Cardiac muscle cell (in vitro differentiated cells and primary cell): ENCODE results near the gene PSME3. TPM values are rescaled to one million over a fixed set of nuclear protein-coding genes. Genes with fewer than 3 reads are reported as not detected.

Experiments used
- DNase-seq, 2 donors: peaks; one replicate each; pipeline versions ENCODE4 v3.0.0 to v3.0.0-alpha.2; 2010 to 2017; ENCODE audit warnings: low read depth in 1 of 2, low spot score in 1 of 2
- H3K27ac ChIP-seq: fragments of 200-600 bp; sonication (generic); 2 replicates; pipeline ENCODE4 v1.5.1; 2016
- H3K27me3 ChIP-seq: fragments of 200-600 bp; sonication (generic); 2 replicates; pipeline ENCODE4 v1.6.0; 2016; ENCODE audit warnings: control low read depth
- H3K36me3 ChIP-seq: fragments of 200-600 bp; sonication (generic); 2 replicates; pipeline ENCODE4 v1.5.1; 2016; ENCODE audit warnings: control low read depth
- H3K4me1 ChIP-seq: fragments of 200-600 bp; sonication (generic); 2 replicates; pipeline ENCODE4 v1.8.1; 2017; ENCODE audit warnings: low read depth, mild to moderate bottlenecking, mixed run types
- H3K4me3 ChIP-seq: fragments of 200-600 bp; sonication (generic); 2 replicates; pipeline ENCODE4 v1.5.1; 2016; ENCODE audit warnings: mild to moderate bottlenecking
- H3K9me3 ChIP-seq: fragments of 200-600 bp; sonication (generic); 2 replicates; pipeline ENCODE4 v1.5.1; 2017; ENCODE audit warnings: low read depth, mild to moderate bottlenecking, control low read depth
- polyA plus RNA-seq: library from polyadenylated mRNA; unstranded; fragments of >200 nt; fragmentation: Nextera tagmentation; extraction: Ambion mirVana; gene quantifications from 2 replicates; pipeline ENCODE4 v1.2.1, GENCODE V29; 2016
- total RNA-seq: library from RNA; depleted of rRNA; stranded (reverse); fragments of >200 nt; gene quantifications from 2 replicates; pipeline ENCODE4 v1.2.3, GENCODE V29; 2016
- TF ChIP-seq, protein P1 (sequence below): IDR thresholded peaks from 2 replicates; pipeline ENCODE4 v1.5.1; 2012; ENCODE audit warnings: low read depth, mild to moderate bottlenecking, low read length

Gene PSME3
- total and polyA plus RNA-seq, 2 experiments from 2014 or later: 59.4 to 104 TPM

DNA sequence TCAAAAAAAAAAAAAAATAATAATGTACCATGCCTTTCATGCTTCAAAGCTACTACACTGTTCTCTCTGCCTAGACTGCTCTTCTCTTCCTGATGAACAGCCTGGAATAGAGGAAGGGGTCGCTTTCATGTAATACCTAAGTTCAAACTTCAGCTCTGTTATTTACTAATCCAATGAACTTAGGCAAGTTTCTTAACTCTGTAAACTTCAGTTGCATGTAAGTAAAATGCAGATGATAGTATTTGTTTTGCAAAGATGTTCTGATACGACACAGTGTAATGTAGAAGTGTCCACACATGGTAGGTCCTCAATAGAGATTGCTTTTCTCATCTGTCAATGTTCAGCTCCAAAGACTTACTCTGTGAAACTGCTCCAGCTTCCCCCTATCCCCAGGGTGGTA is 41.2 kb upstream of the PSME3 start:
- peaks cover under 1% of the 10 kb centered on the region for H3K27me3 ChIP-seq
- TF ChIP-seq, protein P1, sequence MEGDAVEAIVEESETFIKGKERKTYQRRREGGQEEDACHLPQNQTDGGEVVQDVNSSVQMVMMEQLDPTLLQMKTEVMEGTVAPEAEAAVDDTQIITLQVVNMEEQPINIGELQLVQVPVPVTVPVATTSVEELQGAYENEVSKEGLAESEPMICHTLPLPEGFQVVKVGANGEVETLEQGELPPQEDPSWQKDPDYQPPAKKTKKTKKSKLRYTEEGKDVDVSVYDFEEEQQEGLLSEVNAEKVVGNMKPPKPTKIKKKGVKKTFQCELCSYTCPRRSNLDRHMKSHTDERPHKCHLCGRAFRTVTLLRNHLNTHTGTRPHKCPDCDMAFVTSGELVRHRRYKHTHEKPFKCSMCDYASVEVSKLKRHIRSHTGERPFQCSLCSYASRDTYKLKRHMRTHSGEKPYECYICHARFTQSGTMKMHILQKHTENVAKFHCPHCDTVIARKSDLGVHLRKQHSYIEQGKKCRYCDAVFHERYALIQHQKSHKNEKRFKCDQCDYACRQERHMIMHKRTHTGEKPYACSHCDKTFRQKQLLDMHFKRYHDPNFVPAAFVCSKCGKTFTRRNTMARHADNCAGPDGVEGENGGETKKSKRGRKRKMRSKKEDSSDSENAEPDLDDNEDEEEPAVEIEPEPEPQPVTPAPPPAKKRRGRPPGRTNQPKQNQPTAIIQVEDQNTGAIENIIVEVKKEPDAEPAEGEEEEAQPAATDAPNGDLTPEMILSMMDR: no peak
- no peaks in the 10 kb centered on the region for H3K9me3 ChIP-seq
- no peak overlapping the region for H3K4me3 ChIP-seq
- H3K27ac ChIP-seq: no peak overlapping the region
- DNase-seq: no peak
- H3K4me1 ChIP-seq: no peaks in the 10 kb centered on the region
- no peaks in the 10 kb centered on the region for H3K36me3 ChIP-seq

DNA sequence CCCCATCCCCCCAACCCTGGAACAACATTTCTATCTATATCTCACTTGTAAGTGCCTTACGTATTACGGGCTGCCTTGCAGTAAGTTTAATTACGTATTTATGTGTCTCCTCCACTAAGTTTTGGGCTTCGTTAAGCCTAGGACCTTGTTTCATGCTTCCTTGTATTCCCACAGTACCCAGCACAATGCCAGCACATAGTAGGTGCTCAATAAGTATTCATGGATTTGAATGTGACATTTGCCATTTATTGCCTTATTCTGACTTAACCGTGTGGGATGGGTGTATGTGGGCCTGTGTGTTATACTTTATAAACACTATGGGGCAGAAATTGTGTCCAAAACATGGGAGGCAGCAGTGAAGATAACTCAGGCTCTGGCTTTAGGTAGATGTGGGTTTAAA is 40.7 kb upstream of the PSME3 start:
- no peak overlapping the region for H3K27ac ChIP-seq
- H3K9me3 ChIP-seq: no peaks in the 10 kb centered on the region
- no peaks in the 10 kb centered on the region for H3K27me3 ChIP-seq
- no peaks in the 10 kb centered on the region for H3K4me1 ChIP-seq
- no peaks in the 10 kb centered on the region for H3K36me3 ChIP-seq
- no peak for DNase-seq
- TF ChIP-seq, protein P1: no peak
- H3K4me3 ChIP-seq: no peak overlapping the region

- H3K27ac ChIP-seq: no peak overlapping the region
- no peak for DNase-seq
- H3K4me1 ChIP-seq: no peaks in the 10 kb centered on the region
- H3K9me3 ChIP-seq: no peaks in the 10 kb centered on the region
- H3K4me3 ChIP-seq: no peak overlapping the region
- H3K27me3 ChIP-seq: no peaks in the 10 kb centered on the region
- TF ChIP-seq, protein P1: no peak
- H3K36me3 ChIP-seq: no peaks in the 10 kb centered on the region
Observed at GRCh38 chr17:42795061-42795460, 38.1 kb upstream of the PSME3 start.

- Histone ChIP-seq H3K4me1 (no peaks in the 10 kb centered on the region), H3K27ac (no peak overlapping the region), H3K27me3 (no peaks in the 10 kb centered on the region), H3K4me3 (no peak overlapping the region), H3K36me3 (no peaks in the 10 kb centered on the region), H3K9me3 (no peaks in the 10 kb centered on the region)
- TF ChIP-seq, protein P1: no peak
- DNase-seq: no peak
Observed at GRCh38 chr17:42795465-42795864, 37.7 kb upstream of the PSME3 start.

- TF ChIP-seq, protein P1: no peak
- Histone ChIP-seq H3K36me3 (no peaks in the 10 kb centered on the region), H3K4me1 (no peaks in the 10 kb centered on the region), H3K27ac (no peak overlapping the region), H3K4me3 (no peak overlapping the region), H3K9me3 (no peaks in the 10 kb centered on the region), H3K27me3 (no peaks in the 10 kb centered on the region)
- DNase-seq: no peak
Observed at GRCh38 chr17:42796066-42796758, 37.0 kb upstream of the PSME3 start.
